CD14-positive monocyte (primary cell): ENCODE data around the gene INTS12. TPM values are rescaled to one million over a fixed set of nuclear protein-coding genes. Genes with fewer than 3 reads are reported as not detected.

Experiments used
- DNase-seq, 3 donors: peaks; one replicate each; pipeline ENCODE4 v3.0.0-alpha.2; 2011 to 2022
- H2AFZ ChIP-seq: 2 replicates; pipeline ENCODE4 v1.6.0; 2012; ENCODE audit warnings: mild to moderate bottlenecking, low read depth, low read length, inconsistent platforms; ENCODE audit not compliant: insufficient read depth, poor library complexity, severe bottlenecking
- H3K27ac ChIP-seq, 2 donors: 1 replicate in 1 of 2; 2 replicates in 1 of 2; pipeline ENCODE4 v1.5.1; 2012 to 2013; ENCODE audit warnings: low read length in 2 of 2, control low read depth in 1 of 2, inconsistent platforms in 1 of 2, low read depth in 1 of 2, mild to moderate bottlenecking in 1 of 2
- H3K27me3 ChIP-seq, 2 donors: one replicate each; pipeline versions ENCODE4 v1.6.0 to v1.6.1; 2011 to 2013; ENCODE audit warnings: low read length in 2 of 2; ENCODE audit not compliant: control insufficient read depth in 2 of 2, insufficient read depth in 2 of 2
- H3K36me3 ChIP-seq, 2 donors: replicated peaks in 1 of 2; 1 replicate in 1 of 2; 2 replicates in 1 of 2; pipeline versions ENCODE4 v1.5.1 to v1.6.1; 2012 to 2013; ENCODE audit warnings: low read length in 2 of 2, control low read depth in 1 of 2, inconsistent platforms in 1 of 2, mild to moderate bottlenecking in 1 of 2; ENCODE audit not compliant: insufficient read depth in 2 of 2, control insufficient read depth in 1 of 2
- H3K4me1 ChIP-seq, 2 donors: 1 replicate in 1 of 2; 2 replicates in 1 of 2; pipeline versions ENCODE4 v1.5.1 to v1.6.1; 2012 to 2013; ENCODE audit warnings: low read length in 2 of 2, control low read depth in 1 of 2, inconsistent platforms in 1 of 2, mild to moderate bottlenecking in 1 of 2, moderate library complexity in 1 of 2; ENCODE audit not compliant: insufficient read depth in 2 of 2, control insufficient read depth in 1 of 2
- H3K4me2 ChIP-seq: replicated peaks from 2 replicates; pipeline ENCODE3; 2012; ENCODE audit warnings: low read length, moderate library complexity, mild to moderate bottlenecking; ENCODE audit not compliant: poor library complexity, severe bottlenecking; ENCODE audit errors: extremely low read depth
- H3K4me3 ChIP-seq, 3 experiments: fragments of 200-600 bp in 1 of 3; sonication (generic) in 1 of 3; replicated peaks in 1 of 3; 1 replicate in 2 of 3; 2 replicates in 1 of 3; pipeline ENCODE4 v1.5.1; 2011 to 2013; ENCODE audit warnings: low read length in 3 of 3, mild to moderate bottlenecking in 3 of 3, control low read depth in 2 of 3, low read depth in 2 of 3, inconsistent platforms in 1 of 3, moderate library complexity in 1 of 3
- H3K79me2 ChIP-seq: 2 replicates; pipeline ENCODE4 v1.6.0; 2012; ENCODE audit warnings: mild to moderate bottlenecking, control low read depth, inconsistent platforms, low read length, moderate library complexity; ENCODE audit not compliant: insufficient read depth
- H3K9ac ChIP-seq: 2 replicates; pipeline ENCODE4 v1.6.0; 2017; ENCODE audit warnings: low read length, mild to moderate bottlenecking; ENCODE audit not compliant: insufficient read depth, poor library complexity, severe bottlenecking
- H3K9me3 ChIP-seq, 2 donors: replicated peaks in 1 of 2; 1 replicate in 1 of 2; 2 replicates in 1 of 2; pipeline versions ENCODE4 v1.5.1 to v1.6.1; 2012 to 2013; ENCODE audit warnings: low read length in 2 of 2, control low read depth in 1 of 2; ENCODE audit not compliant: control insufficient read depth in 1 of 2, insufficient read depth in 1 of 2
- H4K20me1 ChIP-seq: 2 replicates; pipeline ENCODE4 v1.6.0; 2012; ENCODE audit warnings: mild to moderate bottlenecking, low read length, control low read depth, moderate library complexity; ENCODE audit not compliant: insufficient read depth
- H3K27ac Mint-ChIP-seq, 7 donors: one replicate each; pipeline ENCODE4 v1.8.0; 2020; ENCODE audit warnings: mild to moderate bottlenecking in 7 of 7, mixed read lengths in 7 of 7, moderate library complexity in 6 of 7, inconsistent platforms in 2 of 7
- H3K27me3 Mint-ChIP-seq, 3 donors: one replicate each; pipeline ENCODE4 v1.8.0; 2021 to 2022; ENCODE audit warnings: low read depth in 3 of 3, mild to moderate bottlenecking in 3 of 3, mixed read lengths in 3 of 3, moderate library complexity in 3 of 3, inconsistent platforms in 1 of 3
- H3K36me3 Mint-ChIP-seq, 2 donors: one replicate each; pipeline ENCODE4 v1.8.0; 2020; ENCODE audit warnings: mixed read lengths in 2 of 2, inconsistent platforms in 1 of 2, mild to moderate bottlenecking in 1 of 2
- H3K4me1 Mint-ChIP-seq: one replicate; pipeline ENCODE4 v1.8.0; 2020; ENCODE audit warnings: mild to moderate bottlenecking, mixed read lengths
- H3K4me3 Mint-ChIP-seq, 2 donors: one replicate each; pipeline ENCODE4 v1.8.0; 2020; ENCODE audit warnings: mild to moderate bottlenecking in 2 of 2, mixed read lengths in 2 of 2, moderate library complexity in 1 of 2
- H3K9me3 Mint-ChIP-seq, 7 donors: one replicate each; pipeline ENCODE4 v1.8.0; 2020 to 2022; ENCODE audit warnings: mixed read lengths in 7 of 7, mild to moderate bottlenecking in 6 of 7, moderate library complexity in 6 of 7, inconsistent platforms in 2 of 7
- CTCF ChIP-seq: fragments of 200-600 bp; IDR thresholded peaks from one replicate; pipeline ENCODE4 v1.8.0; 2022; ENCODE audit warnings: antibody characterized with exemption, mild to moderate bottlenecking
- WGBS: methylation state at CpG from one replicate; pipeline ENCODE4 v1.1.5; 2013; ENCODE audit warnings: missing lambda C conversion rate; ENCODE audit not compliant: insufficient coverage; 5-methylcytosine and 5-hydroxymethylcytosine counted together
- intact Hi-C, 2 donors: fragments of 100-400 bp; cut with micrococcal nuclease; formaldehyde crosslinking; loops; one replicate each; pipeline versions ENCODE4 v1.15.0 to v1.15.1; 2023
- polyA plus RNA-seq, 3 donors: library from polyadenylated mRNA; depleted of rRNA in 1 of 3; unstranded in 2 of 3; stranded (reverse) in 1 of 3; fragments of 300-500 nt in 2 of 3; fragments of >200 nt in 1 of 3; fragmentation: Illumina TruSeq in 2 of 3; gene quantifications; 1 replicate in 2 of 3; 2 replicates in 1 of 3; pipeline ENCODE4 v1.2.3, GENCODE V29; 2012 to 2021

Gene INTS12
- polyA plus RNA-seq, 3 donors = 12.0 to 22.9 (median 18.1) TPM

GRCh38 chr4:105712766-105713165 is 4.3 kb upstream of the INTS12 start:
- Mint-ChIP-seq H3K9me3 (no peaks in the 10 kb centered on the region), H3K36me3 (no peaks in the 10 kb centered on the region), H3K4me1 (peaks cover 19% of the 10 kb centered on the region), H3K27ac (no peak overlapping the region), H3K4me3 (no peak overlapping the region), H3K27me3 (no peaks in the 10 kb centered on the region)
- no peak overlapping the region for H3K9ac ChIP-seq
- no peak overlapping the region for H3K4me2 ChIP-seq
- peaks cover 13 to 20% of the 10 kb centered on the region in 2 donors for H3K4me1 ChIP-seq
- intact Hi-C loops = no loop called here
- DNase-seq = no peak
- no peaks in the 10 kb centered on the region for H3K36me3 ChIP-seq
- H3K4me3 ChIP-seq = no peak overlapping the region
- peaks cover 20% of the 10 kb centered on the region for H3K79me2 ChIP-seq
- H3K9me3 ChIP-seq = no peaks in the 10 kb centered on the region
- no peak overlapping the region for H2AFZ ChIP-seq
- no peaks in the 10 kb centered on the region for H4K20me1 ChIP-seq
- no peaks in the 10 kb centered on the region for H3K27me3 ChIP-seq
- H3K27ac ChIP-seq = no peak overlapping the region
- 92% methylated on average over 2 of the region's 2 CpGs for WGBS
- TF ChIP-seq CTCF = no peak

- 94% methylated on average over 3 of the region's 6 CpGs for WGBS
- H3K79me2 ChIP-seq = peaks cover 39% of the 10 kb centered on the region
- no peak for TF ChIP-seq CTCF
- Mint-ChIP-seq H3K4me3 (no peak overlapping the region), H3K27me3 (no peaks in the 10 kb centered on the region), H3K9me3 (no peaks in the 10 kb centered on the region), H3K36me3 (no peaks in the 10 kb centered on the region), H3K27ac (no peak overlapping the region), H3K4me1 (peaks cover 30% of the 10 kb centered on the region)
- no peak overlapping the region for H3K27ac ChIP-seq
- no peaks in the 10 kb centered on the region for H3K36me3 ChIP-seq
- H2AFZ ChIP-seq = no peak overlapping the region
- no peaks in the 10 kb centered on the region for H3K27me3 ChIP-seq
- H3K4me1 ChIP-seq = peaks cover 19 to 27% of the 10 kb centered on the region in 2 donors
- no peak for DNase-seq
- intact Hi-C loops = no loop called here
- no peaks in the 10 kb centered on the region for H4K20me1 ChIP-seq
- no peaks in the 10 kb centered on the region for H3K9me3 ChIP-seq
- no peak overlapping the region for H3K9ac ChIP-seq
- no peak overlapping the region for H3K4me2 ChIP-seq
- H3K4me3 ChIP-seq = no peak overlapping the region
Observed at GRCh38 chr4:105710678-105711077, 2.2 kb upstream of the INTS12 start.
